NT2/D1 (cell line): Measurements from ENCODE around the gene RTEL1.

ENCODE experiments used
- SUZ12 ChIP-seq: IDR thresholded peaks from 2 replicates; pipeline ENCODE4 v1.6.1; 2011; ENCODE audit not compliant: insufficient read length, insufficient read depth; ENCODE audit errors: extremely low read depth
- ZNF274 ChIP-seq: IDR thresholded peaks from 2 replicates; pipeline ENCODE4 v1.6.1; 2011; ENCODE audit warnings: mild to moderate bottlenecking, low read depth, low read length

GRCh38 chr20:63665708-63666107, 7.6 kb downstream of the RTEL1 start:
- no peak for TF ChIP-seq ZNF274
- TF ChIP-seq SUZ12: no peak
